ENCODE data around the gene SLC5A5. TPM values are rescaled to one million over a fixed set of nuclear protein-coding genes. Genes with fewer than 3 reads are reported as not detected.

SLC5A5 gene
- total RNA-seq, 4 donors from 2014 or later, result 0.34 to 4.3 (median 2.6) TPM

DNA sequence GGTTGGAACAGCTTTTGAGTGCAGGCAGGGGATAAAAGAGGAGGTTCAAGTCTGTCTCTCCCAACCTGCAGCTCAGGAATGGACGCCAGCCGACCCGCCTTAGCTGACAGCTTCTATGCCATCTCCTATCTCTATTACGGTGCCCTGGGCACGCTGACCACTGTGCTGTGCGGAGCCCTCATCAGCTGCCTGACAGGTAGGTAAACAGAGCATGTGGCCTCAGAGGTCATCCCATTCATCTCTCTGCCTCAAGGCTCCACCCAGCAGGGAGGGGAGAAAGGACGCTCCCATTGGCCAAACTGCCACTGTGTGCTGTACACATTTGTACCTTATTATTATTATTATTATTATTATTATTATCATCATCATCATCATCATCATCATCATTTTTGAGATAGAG, 16.5 kb downstream of the SLC5A5 start:
- intact Hi-C loops (cut with DNase I), result no loop called here
- WGBS, 2 donors, result 86 to 88% methylated on average over 7 of the region's 7 CpGs
- TF ChIP-seq POLR2A (IDR thresholded peaks at IDR 0.05) (no peak), CTCF (IDR thresholded peaks at IDR 0.05) (no peak)
- Histone ChIP-seq H3K36me3 (no peaks in the 10 kb centered on the region), H3K4me1 (no peaks in the 10 kb centered on the region), H3K9me3 (no peaks in the 10 kb centered on the region), H3K27ac (no peak overlapping the region), H3K27me3 (no peaks in the 10 kb centered on the region), H3K4me3 (replicated peaks in 1 of 3) (no peak overlapping the region)
- no peak for DNase-seq

GRCh38 chr19:17889609-17890214, 18.0 kb downstream of the SLC5A5 start:
- TF ChIP-seq CTCF (IDR thresholded peaks at IDR 0.05), result no peak
- no peak for TF ChIP-seq POLR2A (IDR thresholded peaks at IDR 0.05)
- no peak overlapping the region for H3K4me3 ChIP-seq (replicated peaks in 1 of 3)
- no peaks in the 10 kb centered on the region for H3K4me1 ChIP-seq
- H3K36me3 ChIP-seq, result no peaks in the 10 kb centered on the region
- 40 to 44% methylated on average over 18 of the region's 18 CpGs for WGBS, 2 donors
- DNase-seq, result peak in 1 of 2 donors; percentile 34
- H3K27ac ChIP-seq, result no peak overlapping the region
- no peaks in the 10 kb centered on the region for H3K9me3 ChIP-seq
- intact Hi-C loops (cut with DNase I), result no loop called here
- no peaks in the 10 kb centered on the region for H3K27me3 ChIP-seq

DNA sequence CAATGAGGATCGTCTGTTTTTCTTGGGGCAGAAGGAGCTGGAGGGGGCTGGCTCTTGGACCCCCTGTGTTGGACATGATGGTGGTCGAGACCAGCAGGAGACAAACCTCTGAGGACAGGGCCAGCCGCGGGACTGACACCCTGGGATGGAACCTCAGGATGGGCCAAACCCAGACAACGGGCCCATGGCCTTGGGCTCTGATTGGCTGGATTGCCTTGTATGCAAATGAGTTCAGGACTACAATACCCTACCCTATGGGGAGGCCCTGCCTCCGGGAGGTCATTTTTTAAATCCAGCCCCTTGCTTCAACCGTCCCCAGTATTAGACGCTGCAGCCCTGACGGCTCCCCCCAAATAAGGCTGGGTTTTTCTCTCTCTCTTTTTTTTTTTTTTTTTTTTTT, 22.0 kb downstream of the SLC5A5 start:
- H3K27me3 ChIP-seq, result no peaks in the 10 kb centered on the region
- H3K9me3 ChIP-seq, result no peaks in the 10 kb centered on the region
- no peak for DNase-seq
- 73 to 80% methylated on average over 5 to 9 of the region's 9 CpGs for WGBS, 2 donors
- no peak overlapping the region for H3K4me3 ChIP-seq (replicated peaks in 1 of 3)
- no peaks in the 10 kb centered on the region for H3K36me3 ChIP-seq
- H3K27ac ChIP-seq, result no peak overlapping the region
- no peaks in the 10 kb centered on the region for H3K4me1 ChIP-seq
- TF ChIP-seq POLR2A (IDR thresholded peaks at IDR 0.05) (no peak), CTCF (IDR thresholded peaks at IDR 0.05) (no peak)
- intact Hi-C loops (cut with DNase I), result no loop called here

DNA sequence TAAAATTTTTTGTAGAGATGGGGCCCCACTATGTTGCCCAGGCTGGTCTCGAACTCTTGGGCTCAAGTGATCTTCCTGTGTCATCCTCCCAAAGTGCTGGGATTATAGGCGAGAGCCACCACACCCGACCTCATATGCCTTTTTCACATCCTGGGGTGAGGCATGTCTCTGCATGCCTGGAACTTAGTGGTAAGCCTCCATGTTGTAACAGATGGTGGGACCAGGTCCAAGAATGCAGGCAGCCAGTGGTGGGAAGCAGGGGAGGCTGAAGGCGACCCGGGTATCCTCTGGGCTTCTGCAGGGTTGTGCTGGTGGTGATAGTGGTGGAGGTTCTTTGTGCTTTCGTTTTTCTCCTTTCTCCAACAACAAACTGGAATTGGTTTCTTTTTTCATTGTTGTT, 31.0 kb downstream of the SLC5A5 start:
- H3K4me3 ChIP-seq (replicated peaks in 1 of 3), result no peak overlapping the region
- intact Hi-C loops (cut with DNase I), result no loop called here
- TF ChIP-seq CTCF (IDR thresholded peaks at IDR 0.05), result no peak
- no peak for TF ChIP-seq POLR2A (IDR thresholded peaks at IDR 0.05)
- H3K36me3 ChIP-seq, result no peaks in the 10 kb centered on the region
- H3K9me3 ChIP-seq, result no peaks in the 10 kb centered on the region
- no peaks in the 10 kb centered on the region for H3K27me3 ChIP-seq
- H3K4me1 ChIP-seq, result no peaks in the 10 kb centered on the region
- WGBS, 2 donors, result 69 to 74% methylated on average over 6 of the region's 6 CpGs
- H3K27ac ChIP-seq, result no peak overlapping the region
- no peak for DNase-seq

- H3K36me3 ChIP-seq, result no peaks in the 10 kb centered on the region
- WGBS, 2 donors, result 91 to 92% methylated on average over 3 of the region's 3 CpGs
- no peaks in the 10 kb centered on the region for H3K27me3 ChIP-seq
- no peak overlapping the region for H3K27ac ChIP-seq
- H3K9me3 ChIP-seq, result no peaks in the 10 kb centered on the region
- intact Hi-C loops (cut with DNase I), result no loop called here
- no peaks in the 10 kb centered on the region for H3K4me1 ChIP-seq
- TF ChIP-seq POLR2A (IDR thresholded peaks at IDR 0.05), result no peak
- no peak for TF ChIP-seq CTCF (IDR thresholded peaks at IDR 0.05)
- H3K4me3 ChIP-seq (replicated peaks in 1 of 3), result no peak overlapping the region
- no peak for DNase-seq
These were observed 36.5 kb downstream of the SLC5A5 start for GRCh38 chr19:17908244-17908643.
